ENCODE measurements around the gene PDE11A.

DNA sequence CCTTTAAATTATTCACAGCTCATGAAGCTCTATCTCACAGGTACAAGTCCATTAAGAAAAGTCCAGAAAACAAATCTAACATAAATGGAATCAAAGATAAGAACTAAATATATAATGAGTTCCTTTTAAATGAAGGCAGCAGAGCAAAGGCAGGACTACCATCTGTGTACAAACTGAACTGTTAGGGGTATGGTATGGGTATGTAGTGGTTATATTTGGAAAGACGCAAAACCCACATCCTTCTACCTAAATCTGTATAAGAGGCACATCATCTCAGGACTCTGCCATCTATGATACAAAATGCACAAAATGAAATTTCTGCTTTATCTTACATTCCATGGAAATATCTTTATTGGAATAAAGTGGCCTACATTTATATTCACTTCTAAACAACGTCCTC lies 59.9 kb downstream of the PDE11A start:
- TF ChIP-seq SIN3A (IDR thresholded peaks at IDR 0.05; ENCODE audit: low read depth) (no peak), EZH2phosphoT487 (IDR thresholded peaks at IDR 0.05; ENCODE audit: borderline replicate concordance) (no peak), EZH2 (IDR thresholded peaks at IDR 0.05) (no peak), POLR2AphosphoS5 (IDR thresholded peaks at IDR 0.05; ENCODE audit: low read depth, low read length) (no peak), POLR2A (IDR thresholded peaks at IDR 0.05; ENCODE audit: borderline replicate concordance, extremely low read depth, insufficient read depth, insufficient read length) (no peak)
- TF ChIP-seq, protein P1, sequence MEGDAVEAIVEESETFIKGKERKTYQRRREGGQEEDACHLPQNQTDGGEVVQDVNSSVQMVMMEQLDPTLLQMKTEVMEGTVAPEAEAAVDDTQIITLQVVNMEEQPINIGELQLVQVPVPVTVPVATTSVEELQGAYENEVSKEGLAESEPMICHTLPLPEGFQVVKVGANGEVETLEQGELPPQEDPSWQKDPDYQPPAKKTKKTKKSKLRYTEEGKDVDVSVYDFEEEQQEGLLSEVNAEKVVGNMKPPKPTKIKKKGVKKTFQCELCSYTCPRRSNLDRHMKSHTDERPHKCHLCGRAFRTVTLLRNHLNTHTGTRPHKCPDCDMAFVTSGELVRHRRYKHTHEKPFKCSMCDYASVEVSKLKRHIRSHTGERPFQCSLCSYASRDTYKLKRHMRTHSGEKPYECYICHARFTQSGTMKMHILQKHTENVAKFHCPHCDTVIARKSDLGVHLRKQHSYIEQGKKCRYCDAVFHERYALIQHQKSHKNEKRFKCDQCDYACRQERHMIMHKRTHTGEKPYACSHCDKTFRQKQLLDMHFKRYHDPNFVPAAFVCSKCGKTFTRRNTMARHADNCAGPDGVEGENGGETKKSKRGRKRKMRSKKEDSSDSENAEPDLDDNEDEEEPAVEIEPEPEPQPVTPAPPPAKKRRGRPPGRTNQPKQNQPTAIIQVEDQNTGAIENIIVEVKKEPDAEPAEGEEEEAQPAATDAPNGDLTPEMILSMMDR (IDR thresholded peaks at IDR 0.05 in 2 of 3, conservative IDR thresholded peaks at IDR 0.05 in 1 of 3; ENCODE audit: borderline replicate concordance in 1 of 3, insufficient read depth in 1 of 3, low read depth in 2 of 3, low read length in 2 of 3), result no peak
- TF ChIP-seq, protein P2, sequence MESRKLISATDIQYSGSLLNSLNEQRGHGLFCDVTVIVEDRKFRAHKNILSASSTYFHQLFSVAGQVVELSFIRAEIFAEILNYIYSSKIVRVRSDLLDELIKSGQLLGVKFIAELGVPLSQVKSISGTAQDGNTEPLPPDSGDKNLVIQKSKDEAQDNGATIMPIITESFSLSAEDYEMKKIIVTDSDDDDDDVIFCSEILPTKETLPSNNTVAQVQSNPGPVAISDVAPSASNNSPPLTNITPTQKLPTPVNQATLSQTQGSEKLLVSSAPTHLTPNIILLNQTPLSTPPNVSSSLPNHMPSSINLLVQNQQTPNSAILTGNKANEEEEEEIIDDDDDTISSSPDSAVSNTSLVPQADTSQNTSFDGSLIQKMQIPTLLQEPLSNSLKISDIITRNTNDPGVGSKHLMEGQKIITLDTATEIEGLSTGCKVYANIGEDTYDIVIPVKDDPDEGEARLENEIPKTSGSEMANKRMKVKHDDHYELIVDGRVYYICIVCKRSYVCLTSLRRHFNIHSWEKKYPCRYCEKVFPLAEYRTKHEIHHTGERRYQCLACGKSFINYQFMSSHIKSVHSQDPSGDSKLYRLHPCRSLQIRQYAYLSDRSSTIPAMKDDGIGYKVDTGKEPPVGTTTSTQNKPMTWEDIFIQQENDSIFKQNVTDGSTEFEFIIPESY (IDR thresholded peaks at IDR 0.05; ENCODE audit: extremely low read depth, insufficient replicate concordance, low read length), result no peak
- TF ChIP-seq, protein P3, sequence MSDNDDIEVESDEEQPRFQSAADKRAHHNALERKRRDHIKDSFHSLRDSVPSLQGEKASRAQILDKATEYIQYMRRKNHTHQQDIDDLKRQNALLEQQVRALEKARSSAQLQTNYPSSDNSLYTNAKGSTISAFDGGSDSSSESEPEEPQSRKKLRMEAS (IDR thresholded peaks at IDR 0.05), result no peak
